Activated CD4-positive, alpha-beta T cell treated with anti-CD3 and anti-CD28 coated beads, Interleukin-2, amount 10 ng/mL, durations not matched to agents 7 days and 5 days (primary cell): Measurements from ENCODE around the gene KRT8. TPM values are rescaled to one million over a fixed set of nuclear protein-coding genes. Genes with fewer than 3 reads are reported as not detected.

Source experiments
- total RNA-seq, 2 experiments: library from RNA; stranded (reverse); gene quantifications; one replicate each; pipeline ENCODE4 v1.2.3, GENCODE V29; 2021

KRT8 gene
- total RNA-seq, 2 experiments from 2014 or later, result 0.15 to 0.57 TPM

Other genes starting within 250 kb of the KRT8 start
- gene KRT1, start 224.7 kb downstream of the KRT8 start, total RNA-seq, result under 1 TPM; 0.33 to 0.60 TPM
- not detected for gene KRT77, start 201.6 kb downstream of the KRT8 start, total RNA-seq
- not detected for gene KRT76, start 127.7 kb downstream of the KRT8 start, total RNA-seq
- not detected for gene KRT3, start 109.0 kb downstream of the KRT8 start, total RNA-seq
- gene KRT4, start 91.0 kb downstream of the KRT8 start, total RNA-seq, result not detected
- not detected for gene KRT79, start 70.8 kb downstream of the KRT8 start, total RNA-seq
- not detected for gene KRT78, start 56.1 kb downstream of the KRT8 start, total RNA-seq
- 1 to 10 TPM in 1 of 2 experiments, under 1 TPM in 1; 0.65 to 1.3 TPM for gene KRT18, start 44.0 kb upstream of the KRT8 start, total RNA-seq
- gene EIF4B, start 101.4 kb upstream of the KRT8 start, total RNA-seq, result 100 to 1,000 TPM; 385 to 474 TPM
- 1 to 10 TPM in 1 of 2 experiments, under 1 TPM in 1; 0.92 to 1.8 TPM for gene TNS2, start 145.0 kb upstream of the KRT8 start, total RNA-seq
- 10 to 100 TPM; 19.0 to 20.2 TPM for gene SPRYD3, start 174.3 kb upstream of the KRT8 start, total RNA-seq
- gene IGFBP6, start 192.6 kb upstream of the KRT8 start, total RNA-seq, result under 1 TPM in 1 of 2 experiments, not detected in 1; 0.37 TPM
- 1 to 10 TPM; 1.0 to 1.7 TPM for gene SOAT2, start 198.4 kb upstream of the KRT8 start, total RNA-seq